IMR-90 (cell line): ENCODE data around the gene MARCHF7.

Experiments used
- CEBPB ChIP-seq: IDR thresholded peaks from 2 replicates; pipeline ENCODE4 v1.6.1; 2012; ENCODE audit warnings: low read depth, low read length, improper control_type of control experiment
- CTCF ChIP-seq: conservative IDR thresholded peaks from 2 replicates; pipeline ENCODE4 v1.5.1; 2012; ENCODE audit warnings: mild to moderate bottlenecking, low read depth, low read length, improper control_type of control experiment
- MAZ ChIP-seq: IDR thresholded peaks from 2 replicates; pipeline ENCODE4 v1.6.1; 2012; ENCODE audit warnings: low read depth, mild to moderate bottlenecking, low read length, improper control_type of control experiment, moderate library complexity, borderline replicate concordance
- POLR2A ChIP-seq: IDR thresholded peaks from 2 replicates; pipeline ENCODE4 v1.6.1; 2012; ENCODE audit warnings: mild to moderate bottlenecking, low read depth, low read length
- RAD21 ChIP-seq: IDR thresholded peaks from 2 replicates; pipeline ENCODE4 v1.6.1; 2012; ENCODE audit warnings: low read length, improper control_type of control experiment
- RFX5 ChIP-seq: IDR thresholded peaks from 2 replicates; pipeline ENCODE4 v1.8.0; 2012; ENCODE audit warnings: low read depth, mild to moderate bottlenecking, low read length, moderate library complexity
- SMC3 ChIP-seq: fragments of 150-350 bp; IDR thresholded peaks from 2 replicates; pipeline ENCODE4 v1.6.1; 2016; ENCODE audit warnings: low read depth, mild to moderate bottlenecking, antibody characterized with exemption, low read length, moderate library complexity
- USF2 ChIP-seq: fragments of 150-350 bp; IDR thresholded peaks from 2 replicates; pipeline ENCODE4 v1.6.1; 2017; ENCODE audit warnings: mild to moderate bottlenecking, antibody characterized with exemption, low read length, low read depth

GRCh38 chr2:159703491-159703890 lies 8.8 kb upstream of the MARCHF7 start:
- TF ChIP-seq CTCF (no peak), RFX5 (no peak), RAD21 (no peak), CEBPB (no peak), SMC3 (no peak), POLR2A (no peak), MAZ (no peak), USF2 (no peak)
